Inflammatory macrophage (primary cell): ENCODE measurements around the gene CD59.
"Not testable (repeated sequence)": the region's sequence is repeated elsewhere in the genome, so short reads cannot be mapped to it uniquely, and the experiment has no call there.

ENCODE experiments used
- DNase-seq, 2 donors: peaks; one replicate each; pipeline ENCODE4 v3.0.0-alpha.2; 2020 to 2022

Gene CD59

GRCh38 chr11:33665350-33666106 is 70.7 kb downstream of the CD59 start:
- no peak for DNase-seq

GRCh38 chr11:33664827-33665226 is 71.4 kb downstream of the CD59 start:
- DNase-seq, result no peak

GRCh38 chr11:33664166-33664565 is 72.1 kb downstream of the CD59 start:
- no peak for DNase-seq

- DNase-seq, result no peak
Observed at GRCh38 chr11:33663121-33663520, 73.1 kb downstream of the CD59 start.

GRCh38 chr11:33661526-33661925 is 74.7 kb downstream of the CD59 start:
- DNase-seq, result not testable (repeated sequence)

- DNase-seq, result no peak
Observed at GRCh38 chr11:33660962-33661361, 75.3 kb downstream of the CD59 start.

GRCh38 chr11:33659370-33660139 is 76.7 kb downstream of the CD59 start:
- no peak for DNase-seq

- DNase-seq, result no peak
Observed at GRCh38 chr11:33658195-33658900, 77.9 kb downstream of the CD59 start.

GRCh38 chr11:33657757-33658156 is 78.5 kb downstream of the CD59 start:
- no peak for DNase-seq

GRCh38 chr11:33656768-33657167 is 79.5 kb downstream of the CD59 start:
- DNase-seq, result no peak

- DNase-seq, result no peak
Observed at GRCh38 chr11:33655842-33656600, 80.2 kb downstream of the CD59 start.

GRCh38 chr11:33654594-33654993 is 81.6 kb downstream of the CD59 start:
- no peak for DNase-seq
